NB4 (cell line): ENCODE measurements around the gene IMPG2.
"Not testable (repeated sequence)": the region's sequence is repeated elsewhere in the genome, so short reads cannot be mapped to it uniquely, and the experiment has no call there.

ENCODE experiments used
- DNase-seq: peaks from one replicate; pipeline ENCODE4 v3.0.0; 2010; ENCODE audit warnings: low read depth
- H3K4me3 ChIP-seq: one replicate; pipeline ENCODE4 v1.5.1; 2011; ENCODE audit warnings: mild to moderate bottlenecking, low read depth, low read length, moderate library complexity
- MYC ChIP-seq: IDR thresholded peaks from 2 replicates; pipeline ENCODE4 v1.6.1; 2011; ENCODE audit warnings: low read depth, low read length
- POLR2A ChIP-seq: IDR thresholded peaks from 2 replicates; pipeline ENCODE4 v1.6.1; 2011; ENCODE audit warnings: mild to moderate bottlenecking; ENCODE audit not compliant: insufficient read length; ENCODE audit errors: extremely low read depth
- TF ChIP-seq, protein P1 (sequence below): IDR thresholded peaks from one replicate; pipeline ENCODE4 v1.5.1; 2012; ENCODE audit warnings: low read depth, low read length
- TF ChIP-seq, protein P2 (sequence below): IDR thresholded peaks from 2 replicates; pipeline ENCODE4 v1.6.1; 2011; ENCODE audit warnings: low read depth, low read length

The IMPG2 gene

DNA sequence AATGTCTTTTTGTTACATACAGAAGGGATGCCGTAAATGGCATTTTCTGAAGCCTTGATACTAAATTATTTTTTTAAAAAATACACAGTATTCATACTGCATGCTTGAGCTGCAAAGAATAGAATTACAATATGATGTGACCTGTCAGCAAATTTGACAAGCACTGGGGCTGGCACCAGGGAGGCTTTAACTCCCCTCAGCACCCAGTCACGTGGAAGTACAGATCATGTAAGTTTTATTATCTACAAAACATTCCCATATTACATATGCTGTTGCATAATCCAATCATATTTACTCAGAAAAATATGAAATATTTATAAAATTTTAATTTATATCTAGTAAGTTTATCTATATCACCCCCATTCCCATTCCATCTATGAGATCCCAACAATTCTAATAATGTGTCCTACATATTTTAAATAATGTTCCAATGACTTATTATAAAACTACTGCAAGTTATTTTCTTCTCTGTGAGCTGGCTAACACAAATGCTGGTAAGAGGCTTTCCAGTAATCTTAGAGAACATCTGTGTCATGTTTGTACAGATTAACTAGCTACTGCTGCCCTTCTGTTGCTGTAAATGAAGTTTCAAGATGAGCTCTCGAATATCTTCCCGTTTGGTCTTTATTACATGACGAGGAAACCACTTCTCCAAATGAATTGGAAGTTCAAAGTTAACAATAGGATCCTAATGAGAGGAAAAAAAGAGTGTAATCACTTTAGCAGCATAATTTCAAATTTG is 5.2 kb upstream of the IMPG2 start:
- TF ChIP-seq, protein P1, sequence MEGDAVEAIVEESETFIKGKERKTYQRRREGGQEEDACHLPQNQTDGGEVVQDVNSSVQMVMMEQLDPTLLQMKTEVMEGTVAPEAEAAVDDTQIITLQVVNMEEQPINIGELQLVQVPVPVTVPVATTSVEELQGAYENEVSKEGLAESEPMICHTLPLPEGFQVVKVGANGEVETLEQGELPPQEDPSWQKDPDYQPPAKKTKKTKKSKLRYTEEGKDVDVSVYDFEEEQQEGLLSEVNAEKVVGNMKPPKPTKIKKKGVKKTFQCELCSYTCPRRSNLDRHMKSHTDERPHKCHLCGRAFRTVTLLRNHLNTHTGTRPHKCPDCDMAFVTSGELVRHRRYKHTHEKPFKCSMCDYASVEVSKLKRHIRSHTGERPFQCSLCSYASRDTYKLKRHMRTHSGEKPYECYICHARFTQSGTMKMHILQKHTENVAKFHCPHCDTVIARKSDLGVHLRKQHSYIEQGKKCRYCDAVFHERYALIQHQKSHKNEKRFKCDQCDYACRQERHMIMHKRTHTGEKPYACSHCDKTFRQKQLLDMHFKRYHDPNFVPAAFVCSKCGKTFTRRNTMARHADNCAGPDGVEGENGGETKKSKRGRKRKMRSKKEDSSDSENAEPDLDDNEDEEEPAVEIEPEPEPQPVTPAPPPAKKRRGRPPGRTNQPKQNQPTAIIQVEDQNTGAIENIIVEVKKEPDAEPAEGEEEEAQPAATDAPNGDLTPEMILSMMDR, result no peak
- TF ChIP-seq MYC (no peak), POLR2A (no peak)
- TF ChIP-seq, protein P2, sequence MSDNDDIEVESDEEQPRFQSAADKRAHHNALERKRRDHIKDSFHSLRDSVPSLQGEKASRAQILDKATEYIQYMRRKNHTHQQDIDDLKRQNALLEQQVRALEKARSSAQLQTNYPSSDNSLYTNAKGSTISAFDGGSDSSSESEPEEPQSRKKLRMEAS, result no peak
- DNase-seq, result no peak
- H3K4me3 ChIP-seq, result no peak overlapping the region

DNA sequence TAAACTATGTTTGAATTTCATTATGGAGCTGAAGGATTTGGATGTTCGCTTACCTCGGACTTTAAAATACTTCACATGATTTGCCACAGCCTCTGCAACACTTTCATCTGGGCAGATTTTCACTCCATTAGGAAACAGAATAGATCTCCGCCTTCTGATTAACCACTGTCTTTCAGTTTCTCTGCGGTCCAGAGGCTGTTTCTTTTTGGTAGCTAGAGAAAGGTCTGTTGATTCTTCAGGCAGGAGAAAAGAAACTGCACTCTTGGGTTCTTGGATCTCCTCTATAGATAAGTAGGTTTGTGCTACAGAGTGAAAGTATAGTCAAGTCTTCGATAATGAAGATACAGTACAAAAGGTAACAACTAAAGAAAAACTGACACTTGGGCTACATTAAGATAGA is 844 bp downstream of the IMPG2 start:
- DNase-seq, result no peak
- TF ChIP-seq, protein P1, result no peak
- TF ChIP-seq, protein P2, result no peak
- TF ChIP-seq MYC (no peak), POLR2A (no peak)
- H3K4me3 ChIP-seq, result no peak overlapping the region

DNA sequence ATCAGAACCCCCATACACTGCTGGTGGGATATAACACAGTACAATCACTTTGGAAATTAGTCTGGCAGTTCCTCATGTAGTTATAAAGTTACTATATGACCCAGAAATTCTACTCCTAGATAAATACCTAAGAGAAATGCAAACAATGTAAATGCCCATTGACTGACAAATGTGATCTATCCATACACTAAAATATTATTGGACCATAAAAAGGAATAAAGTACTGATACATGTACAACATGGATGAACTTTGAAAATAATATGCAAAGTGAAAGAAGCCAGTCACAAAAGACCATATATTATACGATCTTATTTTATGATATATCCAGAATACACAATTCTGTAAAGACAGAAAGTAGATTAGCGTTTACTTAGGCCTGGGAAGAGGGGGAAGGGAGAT is 7.8 kb downstream of the IMPG2 start:
- TF ChIP-seq, protein P2, result no peak
- TF ChIP-seq POLR2A, result no peak
- TF ChIP-seq, protein P1, result no peak
- TF ChIP-seq MYC, result no peak
- no peak for DNase-seq
- no peak overlapping the region for H3K4me3 ChIP-seq

DNA sequence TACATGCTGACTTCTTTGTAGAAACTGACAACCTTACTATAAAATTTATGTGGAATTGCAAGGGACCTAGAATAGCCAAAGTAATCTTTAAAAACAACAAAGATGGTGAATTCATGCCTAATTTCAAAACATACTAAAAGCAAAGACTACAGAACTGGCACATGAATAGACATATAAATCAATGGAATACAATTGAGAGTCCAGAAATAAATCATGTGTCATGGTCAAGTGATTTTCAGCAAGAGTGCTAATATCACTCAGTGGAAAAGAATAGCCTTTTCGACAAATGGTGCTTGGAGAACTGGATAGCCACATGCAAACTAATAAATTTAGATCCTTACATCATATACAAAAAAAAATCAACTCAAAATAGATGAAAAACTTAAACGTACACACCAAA is 8.7 kb downstream of the IMPG2 start:
- H3K4me3 ChIP-seq, result no peak overlapping the region
- DNase-seq, result no peak
- no peak for TF ChIP-seq MYC
- TF ChIP-seq, protein P1, result no peak
- TF ChIP-seq POLR2A, result no peak
- TF ChIP-seq, protein P2, result no peak

DNA sequence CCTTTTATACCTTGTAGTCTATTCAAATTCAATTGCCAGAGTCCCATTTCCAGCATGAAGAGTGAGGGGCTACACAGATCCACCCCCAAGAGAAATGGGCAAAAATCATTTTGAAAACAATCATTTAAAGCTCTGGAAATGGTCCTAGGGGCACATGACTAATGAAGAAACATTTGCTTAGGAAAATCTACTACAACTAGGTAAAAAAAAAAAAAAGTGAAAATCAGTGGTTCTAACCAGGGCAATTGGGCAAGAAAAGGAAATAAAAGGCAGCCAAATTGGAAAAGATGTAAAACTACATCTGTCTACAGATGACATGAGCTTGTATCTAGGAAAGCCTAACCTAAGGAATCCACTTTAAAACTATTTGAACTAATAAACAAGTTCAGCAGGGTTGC is 9.4 kb downstream of the IMPG2 start:
- H3K4me3 ChIP-seq, result no peak overlapping the region
- no peak for TF ChIP-seq MYC
- no peak for TF ChIP-seq POLR2A
- TF ChIP-seq, protein P2, result no peak
- TF ChIP-seq, protein P1, result no peak
- DNase-seq, result no peak

DNA sequence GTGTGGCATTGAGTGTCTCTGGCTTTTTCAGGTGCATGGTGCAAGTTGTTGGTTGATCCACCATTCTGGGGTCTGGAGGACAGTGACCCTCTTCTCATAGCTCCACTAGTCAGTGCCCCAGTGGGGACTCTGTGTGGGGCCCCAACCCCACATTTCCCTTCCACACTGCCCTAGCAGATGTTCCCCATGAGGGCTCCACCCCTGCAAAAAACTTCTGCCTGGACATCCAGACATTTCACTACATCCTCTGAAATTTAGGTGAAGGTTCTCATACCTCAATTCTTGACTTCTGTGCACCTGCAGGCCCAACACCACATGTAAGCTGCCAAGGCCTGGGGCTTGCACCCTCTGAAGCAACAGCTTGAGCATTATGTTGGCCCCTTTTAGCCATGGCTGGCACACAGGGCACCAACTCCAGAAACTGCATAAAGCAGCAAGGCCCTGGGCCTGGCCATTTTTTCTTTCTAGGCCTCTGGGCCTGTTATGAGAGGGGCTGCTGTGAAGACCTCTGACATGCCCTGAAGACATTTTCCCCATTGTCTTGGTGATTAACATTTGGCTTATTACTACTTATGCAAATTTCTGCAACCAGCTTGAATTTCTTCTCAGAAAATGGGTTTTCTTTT is 12.1 kb downstream of the IMPG2 start:
- H3K4me3 ChIP-seq, DNase-seq: not testable (repeated sequence)
